GM21619 (cell line): ENCODE results near the gene RRAD.
A peak's percentile ranks its signal among the peaks of the same experiment; 100 is the strongest.
"Not testable (repeated sequence)": the region's sequence is repeated elsewhere in the genome, so short reads cannot be mapped to it uniquely, and the experiment has no call there.

Experiments used
- ATAC-seq: cut with Tn5 transposase; IDR thresholded peaks from one replicate; pipeline ENCODE4 v1.9.1; 2021; ENCODE audit not compliant: unreplicated experiment

The RRAD gene

GRCh38 chr16:66925322-66925840, at the start of gene RRAD:
Gene RRAD, minus strand, starts transcription at chr16:66925535. Its CDS starts 356 bp downstream, at chr16:66925179.
- ATAC-seq = no peak

- ATAC-seq = not testable (repeated sequence)
Measured at GRCh38 chr16:66974932-66975246, 49.6 kb upstream of the RRAD start.

- ATAC-seq = not testable (repeated sequence)
Measured at GRCh38 chr16:66974156-66974931, 49.0 kb upstream of the RRAD start.

GRCh38 chr16:66973716-66974115, 48.4 kb upstream of the RRAD start:
- no peak for ATAC-seq

- ATAC-seq = no peak
Measured at GRCh38 chr16:66972983-66973382, 47.6 kb upstream of the RRAD start.

GRCh38 chr16:66970775-66971720, 45.7 kb upstream of the RRAD start:
- ATAC-seq = no peak

- ATAC-seq = no peak
Measured at GRCh38 chr16:66968847-66969246, 43.5 kb upstream of the RRAD start.

GRCh38 chr16:66964049-66964448, 38.7 kb upstream of the RRAD start:
- ATAC-seq = no peak

GRCh38 chr16:66961914-66962313, 36.6 kb upstream of the RRAD start:
- no peak for ATAC-seq

GRCh38 chr16:66961065-66961744, 35.9 kb upstream of the RRAD start, which contains the start of gene CES3:
Gene CES3, plus strand, starts transcription at chr16:66961266. Its CDS starts 42 bp downstream, at chr16:66961308.
- peak; percentile 60 for ATAC-seq

- ATAC-seq = no peak
Measured at GRCh38 chr16:66960270-66960669, 34.9 kb upstream of the RRAD start.

- ATAC-seq = no peak
Measured at GRCh38 chr16:66959704-66960161, 34.4 kb upstream of the RRAD start.

GRCh38 chr16:66958857-66959703, 33.7 kb upstream of the RRAD start:
- ATAC-seq = no peak

GRCh38 chr16:66956154-66956457, 30.8 kb upstream of the RRAD start:
- not testable (repeated sequence) for ATAC-seq

GRCh38 chr16:66955363-66956153, 30.2 kb upstream of the RRAD start:
- not testable (repeated sequence) for ATAC-seq

GRCh38 chr16:66954097-66954659, 28.8 kb upstream of the RRAD start:
- no peak for ATAC-seq

GRCh38 chr16:66953462-66954096, 28.2 kb upstream of the RRAD start:
- ATAC-seq = no peak

- ATAC-seq = no peak
Measured at GRCh38 chr16:66952430-66953110, 27.2 kb upstream of the RRAD start.
